ENCODE data around the gene UTY.
"Not testable (repeated sequence)": the region's sequence is repeated elsewhere in the genome, so short reads cannot be mapped to it uniquely, and the experiment has no call there.

UTY gene

GRCh38 chrY:13296176-13296890 is 183.5 kb downstream of the UTY start:
- DNase-seq: no peak

GRCh38 chrY:13295026-13295425 is 184.8 kb downstream of the UTY start:
- no peak for DNase-seq

- peak; percentile 2 for DNase-seq
Measured at GRCh38 chrY:13291199-13291598, 188.6 kb downstream of the UTY start.

GRCh38 chrY:13282151-13283054 is 197.4 kb downstream of the UTY start:
- DNase-seq: peak; percentile 23

GRCh38 chrY:13279561-13279960 is 200.3 kb downstream of the UTY start:
- no peak for DNase-seq

- DNase-seq: no peak
Measured at GRCh38 chrY:13271706-13272105, 208.1 kb downstream of the UTY start.

GRCh38 chrY:13253941-13254440 is 225.8 kb downstream of the UTY start:
- not testable (repeated sequence) for DNase-seq

- DNase-seq: no peak
Measured at GRCh38 chrY:13250421-13250820, 229.4 kb downstream of the UTY start.

- no peak for DNase-seq
Measured at GRCh38 chrY:13243716-13244115, 236.1 kb downstream of the UTY start.

- DNase-seq: peak; percentile 29
Measured at GRCh38 chrY:13233901-13234300, 245.9 kb downstream of the UTY start.

- DNase-seq: no peak
Measured at GRCh38 chrY:13233118-13233517, 246.7 kb downstream of the UTY start.

GRCh38 chrY:13227354-13227953 is 252.4 kb downstream of the UTY start:
- no peak for DNase-seq

GRCh38 chrY:13210961-13211646 is 268.7 kb downstream of the UTY start:
- DNase-seq: no peak

- DNase-seq: no peak
Measured at GRCh38 chrY:13205214-13205613, 274.6 kb downstream of the UTY start.
